GM23338 (cell line): ENCODE measurements around the gene PAX9. TPM values are rescaled to one million over a fixed set of nuclear protein-coding genes. Genes with fewer than 3 reads are reported as not detected.

Source experiments
- ATAC-seq: fragments of 200-7000 bp; cut with Tn5 transposase; 3 replicates; pipeline ENCODE4 v1.9.1; 2020
- DNase-seq: peaks from one replicate; pipeline ENCODE4 v3.0.0-alpha.2; 2015; ENCODE audit warnings: low spot score
- H2AFZ ChIP-seq: fragments of 200-600 bp; sonication (generic); 2 replicates; pipeline ENCODE4 v1.8.0; 2016; ENCODE audit warnings: antibody characterized with exemption, mild to moderate bottlenecking, moderate library complexity
- H3F3A ChIP-seq: fragments of 200-600 bp; sonication (generic); replicated peaks from 2 replicates; pipeline ENCODE4 v1.8.0; 2017; ENCODE audit warnings: antibody characterized with exemption, mixed run types, low read depth
- H3K27ac ChIP-seq: fragments of 200-600 bp; sonication (generic); 2 replicates; pipeline ENCODE4 v1.6.1; 2016; ENCODE audit warnings: low read depth
- H3K27me3 ChIP-seq: fragments of 200-600 bp; sonication (generic); 2 replicates; pipeline ENCODE4 v1.8.0; 2016; ENCODE audit warnings: mild to moderate bottlenecking, mixed run types, moderate library complexity; ENCODE audit not compliant: insufficient read depth
- H3K36me3 ChIP-seq: fragments of 200-600 bp; sonication (generic); 2 replicates; pipeline ENCODE4 v1.8.0; 2016; ENCODE audit warnings: mild to moderate bottlenecking; ENCODE audit not compliant: insufficient read depth
- H3K4me1 ChIP-seq: fragments of 200-600 bp; sonication (generic); 2 replicates; pipeline ENCODE4 v1.8.0; 2016; ENCODE audit warnings: mild to moderate bottlenecking, moderate library complexity; ENCODE audit not compliant: insufficient read depth
- H3K4me2 ChIP-seq: fragments of 200-600 bp; sonication (generic); 2 replicates; pipeline ENCODE4 v1.7.1; 2017; ENCODE audit warnings: mixed run types
- H3K4me3 ChIP-seq: fragments of 200-600 bp; sonication (generic); 2 replicates; pipeline ENCODE4 v1.6.1; 2016; ENCODE audit warnings: mixed run types
- H3K79me2 ChIP-seq: fragments of 200-600 bp; sonication (generic); replicated peaks from 2 replicates; pipeline ENCODE4 v1.8.0; 2017; ENCODE audit warnings: mild to moderate bottlenecking; ENCODE audit not compliant: insufficient read depth
- H3K9me2 ChIP-seq: fragments of 200-600 bp; sonication (generic); 2 replicates; pipeline ENCODE4 v1.8.0; 2017; ENCODE audit not compliant: insufficient read depth
- H4K20me1 ChIP-seq: fragments of 200-600 bp; sonication (generic); replicated peaks from 2 replicates; pipeline ENCODE4 v1.8.0; 2017; ENCODE audit warnings: mild to moderate bottlenecking; ENCODE audit not compliant: insufficient read depth
- H3K27ac Mint-ChIP-seq: 2 replicates; pipeline ENCODE4 v1.8.0; 2020; ENCODE audit warnings: inconsistent platforms, mild to moderate bottlenecking, moderate library complexity, mixed read lengths
- H3K27me3 Mint-ChIP-seq: 3 replicates; pipeline ENCODE4 v1.8.0; 2022; ENCODE audit warnings: low read depth, mild to moderate bottlenecking, moderate library complexity, mixed read lengths, inconsistent platforms; ENCODE audit not compliant: insufficient read depth, poor library complexity
- H3K36me3 Mint-ChIP-seq: 3 replicates; pipeline ENCODE4 v1.8.0; 2021; ENCODE audit warnings: low read depth, mild to moderate bottlenecking, inconsistent platforms, moderate library complexity, mixed read lengths
- H3K4me1 Mint-ChIP-seq: 3 replicates; pipeline ENCODE4 v1.8.0; 2020; ENCODE audit warnings: mild to moderate bottlenecking, inconsistent platforms, mixed read lengths
- H3K4me3 Mint-ChIP-seq: 3 replicates; pipeline ENCODE4 v1.8.0; 2021; ENCODE audit warnings: moderate library complexity, mild to moderate bottlenecking, inconsistent platforms, mixed read lengths
- H3K9me3 Mint-ChIP-seq: 3 replicates; pipeline ENCODE4 v1.8.0; 2020; ENCODE audit warnings: moderate library complexity, mild to moderate bottlenecking, inconsistent platforms, mixed read lengths
- CREB1 ChIP-seq: fragments of 250-450 bp; sonication (Bioruptor Pico); IDR thresholded peaks from 2 replicates; pipeline ENCODE4 v1.5.0; 2020; ENCODE audit warnings: low read depth, mild to moderate bottlenecking, moderate library complexity
- CTCF ChIP-seq, 2 experiments: fragments of 200-600 bp in 1 of 2; sonication (generic) in 1 of 2; conservative IDR thresholded peaks; 2 replicates each; pipeline versions ENCODE4 v1.5.1 to v1.6.1; 2016 to 2017; ENCODE audit warnings: antibody characterized with exemption in 2 of 2, low read depth in 2 of 2, mild to moderate bottlenecking in 2 of 2, moderate library complexity in 1 of 2
- EZH2 ChIP-seq: fragments of 200-600 bp; sonication (generic); IDR thresholded peaks from one replicate; pipeline ENCODE4 v1.8.0; 2017; ENCODE audit warnings: antibody characterized with exemption, mild to moderate bottlenecking, low read depth; ENCODE audit not compliant: unreplicated experiment
- NANOG ChIP-seq: IDR thresholded peaks from 2 replicates; pipeline ENCODE4 v1.6.1; 2016; ENCODE audit warnings: antibody characterized with exemption, borderline replicate concordance
- ZNF331 ChIP-seq: fragments of 250-450 bp; sonication (Bioruptor Pico); IDR thresholded peaks from 2 replicates; pipeline ENCODE4 v1.5.0; 2020; ENCODE audit warnings: low read depth, mild to moderate bottlenecking, moderate library complexity
- polyA plus RNA-seq: library from polyadenylated mRNA; unstranded; fragments of >200 nt; fragmentation: Nextera tagmentation; extraction: Ambion mirVana; gene quantifications from 2 replicates; pipeline ENCODE4 v1.2.1, GENCODE V29; 2016
- total RNA-seq: library from RNA; depleted of rRNA; stranded (reverse); fragments of >200 nt; shearing (Covaris generic); gene quantifications from 2 replicates; pipeline ENCODE4 v1.2.3, GENCODE V29; 2014

The PAX9 gene
- total and polyA plus RNA-seq, 2 experiments from 2014 or later = 0.74 TPM; not detected in 1

- H3K9me3 Mint-ChIP-seq = no peaks in the 10 kb centered on the region
- H3K27ac Mint-ChIP-seq = no peak overlapping the region
- Histone ChIP-seq H3F3A (no peaks in the 10 kb centered on the region), H3K27me3 (no peaks in the 10 kb centered on the region), H3K4me3 (no peak overlapping the region), H3K27ac (no peak overlapping the region), H3K4me1 (peaks cover 16% of the 10 kb centered on the region), H2AFZ (no peak overlapping the region), H3K79me2 (no peaks in the 10 kb centered on the region), H3K36me3 (no peaks in the 10 kb centered on the region), H3K4me2 (no peak overlapping the region), H3K9me2 (no peaks in the 10 kb centered on the region; the same call in 1 of the 2 replicates), H4K20me1 (no peaks in the 10 kb centered on the region)
- H3K27me3 Mint-ChIP-seq = peaks cover 6% of the 10 kb centered on the region
- H3K36me3 Mint-ChIP-seq = no peaks in the 10 kb centered on the region
- no peak overlapping the region for H3K4me3 Mint-ChIP-seq
- TF ChIP-seq CREB1 = no peak
- TF ChIP-seq NANOG = no peak
- no peak for TF ChIP-seq CTCF (conservative IDR thresholded peaks at IDR 0.05; ENCODE audit: low read depth in 2 of 2)
- TF ChIP-seq EZH2 = no peak
- H3K4me1 Mint-ChIP-seq = peaks cover 27% of the 10 kb centered on the region
- ATAC-seq (no peak), DNase-seq (no peak)
Observed at GRCh38 chr14:36720657-36721056, 59.0 kb downstream of the PAX9 start.

- Mint-ChIP-seq H3K27me3 (peaks cover 6% of the 10 kb centered on the region), H3K9me3 (no peaks in the 10 kb centered on the region)
Observed at GRCh38 chr14:36721877-36722276, 60.2 kb downstream of the PAX9 start.

More at GRCh38 chr14:36721877-36722276, 60.2 kb downstream of the PAX9 start:
- H3K4me3 Mint-ChIP-seq = no peak overlapping the region
- Histone ChIP-seq H2AFZ (no peak overlapping the region), H4K20me1 (no peaks in the 10 kb centered on the region), H3K27me3 (no peaks in the 10 kb centered on the region), H3K27ac (no peak overlapping the region), H3K4me1 (peaks cover 13% of the 10 kb centered on the region), H3K36me3 (no peaks in the 10 kb centered on the region), H3K9me2 (no peaks in the 10 kb centered on the region; the same call in 1 of the 2 replicates), H3K4me2 (no peak overlapping the region), H3K79me2 (no peaks in the 10 kb centered on the region), H3K4me3 (no peak overlapping the region), H3F3A (no peaks in the 10 kb centered on the region)
- no peak overlapping the region for H3K27ac Mint-ChIP-seq
- DNase-seq (no peak), ATAC-seq (no peak)
- H3K4me1 Mint-ChIP-seq = peaks cover 25% of the 10 kb centered on the region
- TF ChIP-seq ZNF331 (CRISPR knock-in tag) = no peak
- no peak for TF ChIP-seq NANOG
- TF ChIP-seq CTCF (conservative IDR thresholded peaks at IDR 0.05; ENCODE audit: low read depth in 2 of 2) = no peak
- no peaks in the 10 kb centered on the region for H3K36me3 Mint-ChIP-seq
